GM12878 (cell line): ENCODE results near the gene TCAF1.

Experiments used
- BCLAF1 ChIP-seq: fragments of 450-650 bp; IDR thresholded peaks from 2 replicates; pipeline ENCODE4 v1.6.1; 2017; ENCODE audit warnings: antibody characterized with exemption, mild to moderate bottlenecking, moderate library complexity
- CTCF ChIP-seq, 3 experiments: IDR thresholded peaks in 2 of 3; conservative IDR thresholded peaks in 1 of 3; 2 replicates each; pipeline ENCODE4 v1.5.1; 2011; ENCODE audit warnings: low read depth in 3 of 3, low read length in 3 of 3, mild to moderate bottlenecking in 3 of 3, control low read depth in 2 of 3, moderate library complexity in 2 of 3, inconsistent platforms in 1 of 3, mixed read lengths in 1 of 3; ENCODE audit not compliant: control insufficient read depth in 2 of 3, insufficient read depth in 1 of 3; ENCODE audit errors: extremely low read depth in 1 of 3
- ETV6 ChIP-seq, 2 experiments: fragments of 450-650 bp in 1 of 2; IDR thresholded peaks in 1 of 2; conservative IDR thresholded peaks in 1 of 2; 2 replicates each; pipeline ENCODE4 v1.6.1; 2014; ENCODE audit warnings: antibody characterized with exemption in 1 of 2, borderline replicate concordance in 1 of 2, low read depth in 1 of 2, mild to moderate bottlenecking in 1 of 2, moderate library complexity in 1 of 2
- MXI1 ChIP-seq: fragments of 150-350 bp; IDR thresholded peaks from 2 replicates; pipeline ENCODE4 v1.6.1; 2011; ENCODE audit warnings: low read depth, mild to moderate bottlenecking, inconsistent platforms, low read length, improper control_type of control experiment
- POLR2A ChIP-seq: IDR thresholded peaks from 2 replicates; pipeline ENCODE4 v1.6.1; 2011; ENCODE audit warnings: low read depth, mild to moderate bottlenecking, low read length
- TCF7 ChIP-seq: IDR thresholded peaks from 2 replicates; pipeline ENCODE4 v1.6.1; 2014; ENCODE audit warnings: antibody characterized with exemption, borderline replicate concordance
- TF ChIP-seq, protein P1 (sequence below): fragments of 450-650 bp; IDR thresholded peaks from 2 replicates; pipeline ENCODE4 v1.6.1; 2018; ENCODE audit warnings: borderline replicate concordance, mild to moderate bottlenecking; ENCODE audit not compliant: partially characterized antibody

GRCh38 chr7:143909863-143910262 lies 7.9 kb upstream of the TCAF1 start:
- TF ChIP-seq, protein P1, sequence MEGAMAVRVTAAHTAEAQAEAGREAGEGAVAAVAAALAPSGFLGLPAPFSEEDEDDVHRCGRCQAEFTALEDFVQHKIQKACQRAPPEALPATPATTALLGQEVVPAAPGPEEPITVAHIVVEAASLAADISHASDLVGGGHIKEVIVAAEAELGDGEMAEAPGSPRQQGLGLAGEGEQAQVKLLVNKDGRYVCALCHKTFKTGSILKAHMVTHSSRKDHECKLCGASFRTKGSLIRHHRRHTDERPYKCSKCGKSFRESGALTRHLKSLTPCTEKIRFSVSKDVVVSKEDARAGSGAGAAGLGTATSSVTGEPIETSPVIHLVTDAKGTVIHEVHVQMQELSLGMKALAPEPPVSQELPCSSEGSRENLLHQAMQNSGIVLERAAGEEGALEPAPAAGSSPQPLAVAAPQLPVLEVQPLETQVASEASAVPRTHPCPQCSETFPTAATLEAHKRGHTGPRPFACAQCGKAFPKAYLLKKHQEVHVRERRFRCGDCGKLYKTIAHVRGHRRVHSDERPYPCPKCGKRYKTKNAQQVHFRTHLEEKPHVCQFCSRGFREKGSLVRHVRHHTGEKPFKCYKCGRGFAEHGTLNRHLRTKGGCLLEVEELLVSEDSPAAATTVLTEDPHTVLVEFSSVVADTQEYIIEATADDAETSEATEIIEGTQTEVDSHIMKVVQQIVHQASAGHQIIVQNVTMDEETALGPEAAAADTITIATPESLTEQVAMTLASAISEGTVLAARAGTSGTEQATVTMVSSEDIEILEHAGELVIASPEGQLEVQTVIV, result no peak
- no peak for TF ChIP-seq POLR2A
- TF ChIP-seq ETV6 (conservative IDR thresholded peaks at IDR 0.05 in 1 of 2, IDR thresholded peaks at IDR 0.05 in 1 of 2; ENCODE audit: borderline replicate concordance in 1 of 2, low read depth in 1 of 2), result no peak
- TF ChIP-seq TCF7, result no peak
- TF ChIP-seq CTCF (IDR thresholded peaks at IDR 0.05 in 2 of 3, conservative IDR thresholded peaks at IDR 0.05 in 1 of 3; ENCODE audit: control insufficient read depth in 2 of 3, extremely low read depth in 1 of 3, insufficient read depth in 1 of 3, low read depth in 3 of 3, low read length in 3 of 3), result no peak
- no peak for TF ChIP-seq BCLAF1
- no peak for TF ChIP-seq MXI1
